Ovary (tissue), 9 donors: ENCODE results near the gene ATP5PO. TPM values are rescaled to one million over a fixed set of nuclear protein-coding genes. Genes with fewer than 3 reads are reported as not detected.

Source experiments
- DNase-seq, 5 donors: peaks; one replicate each; pipeline ENCODE4 v3.0.0-alpha.2; 2019 to 2020
- H3K27ac ChIP-seq, 2 donors: fragments of 200-600 bp; one replicate each; pipeline versions ENCODE4 v1.5.1 to v1.8.0; 2019 to 2022
- H3K27me3 ChIP-seq: fragments of 200-600 bp; one replicate; pipeline ENCODE4 v1.8.0; 2022
- H3K36me3 ChIP-seq: fragments of 200-600 bp; sonication (generic); one replicate; pipeline ENCODE4 v1.5.1; 2019
- H3K4me1 ChIP-seq: one replicate; pipeline ENCODE4 v1.8.1; 2013; ENCODE audit warnings: mild to moderate bottlenecking, moderate library complexity; ENCODE audit not compliant: insufficient read depth
- H3K4me3 ChIP-seq: fragments of 200-600 bp; sonication (generic); one replicate; pipeline ENCODE4 v1.5.1; 2017
- H3K9me3 ChIP-seq, 2 donors: fragments of 200-600 bp in 1 of 2; sonication (generic) in 1 of 2; one replicate each; pipeline versions ENCODE4 v1.5.1 to v1.8.1; 2013 to 2019; ENCODE audit warnings: mild to moderate bottlenecking in 1 of 2, moderate library complexity in 1 of 2
- EP300 ChIP-seq: sonication (generic); formaldehyde crosslinking; IDR thresholded peaks from one replicate; pipeline ENCODE4 v1.6.1; 2017; ENCODE audit warnings: antibody characterized with exemption
- POLR2A ChIP-seq: fragments of 450-650 bp; IDR thresholded peaks from one replicate; pipeline ENCODE4 v1.6.1; 2017; ENCODE audit warnings: antibody characterized with exemption, mild to moderate bottlenecking, moderate library complexity
- WGBS, 3 donors: extraction: QIAGEN DNeasy Blood & Tissue Kit in 1 of 3; methylation state at CpG; one replicate each; pipeline versions ENCODE4 v1.1.5 to v1.1.7; 2013 to 2017; 5-methylcytosine and 5-hydroxymethylcytosine counted together
- intact Hi-C, 4 donors: fragments of 100-400 bp; cut with DNase I; formaldehyde crosslinking; loops; one replicate each; pipeline versions ENCODE4 v1.11.0 to v1.15.1; 2022 to 2023
- polyA plus RNA-seq, 2 donors: library from polyadenylated mRNA; stranded (reverse); fragments of 200-250 nt in 1 of 2; fragments of 350-450 nt in 1 of 2; fragmentation: Illumina TruSeq in 1 of 2; extraction: RNeasy Lipid Tissue Mini Kit (QIAGEN cat#74804) in 1 of 2; gene quantifications; one replicate each; pipeline ENCODE4 v1.2.3, GENCODE V29; 2013 to 2014
- total RNA-seq, 7 donors: library from RNA; depleted of rRNA in 2 of 7; stranded (reverse); fragments of >200 nt in 2 of 7; fragmentation: NEBNext Ultra II Directional in 3 of 7; extraction: Animal tissue kit (Norgen Biotek cat#: 25700) in 3 of 7; gene quantifications; one replicate each; pipeline versions ENCODE4 v1.1.0 to v1.2.4, GENCODE V29; 2016 to 2023
- TF ChIP-seq, protein P1 (sequence below), 3 donors: fragments of 450-650 bp in 2 of 3; fragments of 200-600 bp in 1 of 3; IDR thresholded peaks; one replicate each; pipeline versions ENCODE4 v1.5.1 to v1.8.0; 2016 to 2022; ENCODE audit warnings: antibody characterized with exemption in 3 of 3, mild to moderate bottlenecking in 1 of 3
- donor health status: DM: no; HTN: no; CAD: no; lungs with moderate emphysema.
- donor health status: DM: no; HTN: no; CAD: no.
- donor health status: Bipolar disorder and iron deficiency.
- donor health status: DM: yes; HTN: yes; CAD: no.
- donor health status: DM: no; HTN: no; CAD: no.
- donor health status: DM: yes; HTN: yes; CAD: no.

Gene ATP5PO
- total and polyA plus RNA-seq, 9 donors = 144 to 283 (median 170) TPM

DNA sequence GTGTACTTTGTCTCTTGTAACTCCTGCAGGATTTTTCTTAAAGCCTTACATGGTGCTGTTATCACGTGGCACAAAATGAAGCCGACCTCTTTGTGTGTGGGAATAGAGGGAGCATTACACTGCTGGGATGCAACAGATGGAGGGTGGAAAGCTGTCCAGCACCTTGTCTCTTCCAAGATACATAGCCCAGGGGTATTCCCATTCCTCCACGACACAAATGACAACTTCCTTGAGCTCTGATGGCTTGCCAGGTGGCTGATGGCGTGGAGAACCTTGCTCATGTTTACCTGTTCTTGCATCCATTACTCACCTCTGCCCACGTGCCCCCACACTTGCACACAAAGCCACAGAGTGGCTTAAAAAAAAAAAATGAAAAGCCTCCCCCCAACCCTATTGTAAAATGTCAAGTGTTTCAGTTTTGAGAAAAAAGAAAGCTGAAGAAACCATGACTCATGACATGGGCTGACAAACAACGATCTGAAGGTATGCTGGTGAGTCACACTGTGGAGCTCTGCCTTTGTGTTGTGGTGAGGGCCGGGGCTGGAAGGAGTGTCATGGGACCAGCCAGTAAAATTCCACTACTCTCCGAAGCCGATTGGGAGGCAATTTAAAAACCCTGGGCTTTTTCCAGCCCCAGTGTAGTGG, 32.0 kb upstream of the ATP5PO start:
- DNase-seq = peak; percentile 59 to 75 (median 65)
- no peaks in the 10 kb centered on the region for H3K36me3 ChIP-seq
- peak overlapping the region; percentile 2 for H3K4me3 ChIP-seq
- intact Hi-C loops = no loop called here
- H3K27ac ChIP-seq = peak overlapping the region; percentile 19 to 46
- 18 to 27% (median 20%) methylated on average over 9 of the region's 9 CpGs for WGBS, 3 donors
- H3K27me3 ChIP-seq = no peaks in the 10 kb centered on the region
- H3K4me1 ChIP-seq = peaks cover 12% of the 10 kb centered on the region
- H3K9me3 ChIP-seq = no peaks in the 10 kb centered on the region
- TF ChIP-seq POLR2A (no peak), EP300 (no peak)
- TF ChIP-seq, protein P1, sequence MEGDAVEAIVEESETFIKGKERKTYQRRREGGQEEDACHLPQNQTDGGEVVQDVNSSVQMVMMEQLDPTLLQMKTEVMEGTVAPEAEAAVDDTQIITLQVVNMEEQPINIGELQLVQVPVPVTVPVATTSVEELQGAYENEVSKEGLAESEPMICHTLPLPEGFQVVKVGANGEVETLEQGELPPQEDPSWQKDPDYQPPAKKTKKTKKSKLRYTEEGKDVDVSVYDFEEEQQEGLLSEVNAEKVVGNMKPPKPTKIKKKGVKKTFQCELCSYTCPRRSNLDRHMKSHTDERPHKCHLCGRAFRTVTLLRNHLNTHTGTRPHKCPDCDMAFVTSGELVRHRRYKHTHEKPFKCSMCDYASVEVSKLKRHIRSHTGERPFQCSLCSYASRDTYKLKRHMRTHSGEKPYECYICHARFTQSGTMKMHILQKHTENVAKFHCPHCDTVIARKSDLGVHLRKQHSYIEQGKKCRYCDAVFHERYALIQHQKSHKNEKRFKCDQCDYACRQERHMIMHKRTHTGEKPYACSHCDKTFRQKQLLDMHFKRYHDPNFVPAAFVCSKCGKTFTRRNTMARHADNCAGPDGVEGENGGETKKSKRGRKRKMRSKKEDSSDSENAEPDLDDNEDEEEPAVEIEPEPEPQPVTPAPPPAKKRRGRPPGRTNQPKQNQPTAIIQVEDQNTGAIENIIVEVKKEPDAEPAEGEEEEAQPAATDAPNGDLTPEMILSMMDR (IDR thresholded peaks at IDR 0.05) = no peak

DNA sequence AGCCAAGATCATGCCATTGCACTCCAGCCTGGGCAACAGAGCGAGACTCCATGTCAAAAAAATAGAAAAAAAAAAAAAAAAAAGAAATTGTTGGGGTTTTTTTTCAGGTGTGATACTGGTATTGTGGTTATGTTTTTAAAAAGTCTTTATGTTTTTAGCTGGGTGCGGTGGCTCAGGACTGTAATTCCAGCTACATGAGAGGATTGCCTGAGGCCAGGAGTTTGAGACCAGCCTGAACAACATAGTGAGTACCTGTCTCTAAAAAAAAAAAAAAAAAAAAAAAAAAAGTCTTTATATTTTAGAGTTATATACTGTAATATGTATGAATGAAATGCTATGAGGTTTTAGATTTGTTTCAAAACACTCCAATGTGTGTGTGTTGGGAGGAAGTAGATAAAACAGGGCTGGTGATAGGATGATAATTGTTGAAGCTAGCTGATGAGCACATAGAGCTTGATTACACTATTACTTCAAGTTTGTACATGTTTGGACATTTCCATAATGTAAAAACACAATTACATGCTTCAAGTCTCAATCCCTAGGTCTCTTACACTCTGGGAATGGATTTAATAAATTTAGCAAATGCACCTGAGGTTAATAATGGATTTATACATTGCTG, 30.2 kb upstream of the ATP5PO start:
- H3K27me3 ChIP-seq = no peaks in the 10 kb centered on the region
- TF ChIP-seq EP300 (no peak), POLR2A (no peak)
- TF ChIP-seq, protein P1 (IDR thresholded peaks at IDR 0.05) = no peak
- 92 to 96% (median 96%) methylated on average over 2 of the region's 2 CpGs for WGBS, 3 donors
- intact Hi-C loops = no loop called here
- no peak overlapping the region for H3K4me3 ChIP-seq
- peaks cover 12% of the 10 kb centered on the region for H3K4me1 ChIP-seq
- no peaks in the 10 kb centered on the region for H3K9me3 ChIP-seq
- H3K27ac ChIP-seq = no peak overlapping the region
- H3K36me3 ChIP-seq = no peaks in the 10 kb centered on the region
- no peak for DNase-seq

DNA sequence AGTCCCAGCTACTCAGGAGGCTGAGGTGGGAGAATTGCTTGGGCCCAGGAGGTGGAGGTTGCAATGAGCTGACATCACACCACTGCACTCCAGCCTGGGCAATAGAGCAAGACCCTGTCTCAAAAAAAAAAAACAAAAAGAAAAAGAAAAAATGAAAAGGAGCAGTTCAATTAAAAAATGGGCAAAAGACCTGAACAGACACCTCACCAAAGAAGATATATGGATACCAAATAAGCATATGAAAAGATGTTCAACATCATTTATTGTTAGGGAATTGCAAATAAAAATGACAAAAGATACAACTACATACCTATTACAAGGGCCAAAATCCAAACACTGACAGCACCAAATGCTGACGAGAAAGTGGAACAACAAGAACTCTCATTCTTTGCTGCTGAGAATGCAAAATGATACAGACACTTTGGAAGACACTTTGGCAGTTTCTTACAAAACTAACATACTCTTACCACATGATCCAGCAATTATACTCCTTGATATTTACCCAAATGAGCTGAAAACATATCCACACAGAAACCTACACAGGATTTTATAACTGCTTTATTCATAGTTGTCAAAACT, 28.7 kb upstream of the ATP5PO start:
- WGBS, 3 donors = 92 to 100% (median 98%) methylated on average over 1 of the region's 1 CpG

DNA sequence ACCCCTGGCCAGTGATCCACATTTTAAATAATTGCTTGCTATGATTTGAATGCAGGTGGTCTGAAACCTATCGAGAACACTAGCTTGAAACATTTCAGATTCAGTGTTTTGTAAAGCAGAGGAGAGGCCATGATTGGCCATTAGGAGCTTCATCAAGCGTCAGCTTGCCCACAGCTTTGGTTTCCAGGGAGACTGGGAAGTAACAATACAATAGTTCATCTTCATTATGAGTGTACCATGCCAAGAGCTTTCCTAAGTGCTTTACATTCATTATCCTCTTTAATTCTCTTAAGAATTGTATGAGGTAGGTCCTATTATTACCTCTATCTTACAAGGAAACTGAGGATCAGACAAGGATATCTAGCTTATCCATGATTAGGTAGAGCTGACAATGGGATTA, 27.7 kb upstream of the ATP5PO start:
- TF ChIP-seq POLR2A (no peak), EP300 (no peak)
- TF ChIP-seq, protein P1 (IDR thresholded peaks at IDR 0.05) = no peak
- 88 to 95% (median 88%) methylated on average over 2 of the region's 2 CpGs for whole genome bisulfite sequencing, 3 donors
- no peak overlapping the region for H3K27ac ChIP-seq
- intact Hi-C loops = no loop called here
- no peak for DNase-seq
- H3K4me3 ChIP-seq = no peak overlapping the region
- no peaks in the 10 kb centered on the region for H3K27me3 ChIP-seq
- H3K9me3 ChIP-seq = no peaks in the 10 kb centered on the region
- no peaks in the 10 kb centered on the region for H3K36me3 ChIP-seq
- H3K4me1 ChIP-seq = peaks cover 6% of the 10 kb centered on the region

More for the DNA sequence above, 28.7 kb upstream of the ATP5PO start:
- intact Hi-C loops = no loop called here
- H3K27me3 ChIP-seq = no peaks in the 10 kb centered on the region
- DNase-seq = no peak
- TF ChIP-seq EP300 (no peak), POLR2A (no peak)
- TF ChIP-seq, protein P1 (IDR thresholded peaks at IDR 0.05) = no peak
- no peaks in the 10 kb centered on the region for H3K36me3 ChIP-seq
- no peak overlapping the region for H3K27ac ChIP-seq
- H3K9me3 ChIP-seq = no peaks in the 10 kb centered on the region
- H3K4me1 ChIP-seq = peaks cover 12% of the 10 kb centered on the region
- no peak overlapping the region for H3K4me3 ChIP-seq
